CD4-positive, alpha-beta T cell treated with Interleukin-2 at 100 ng/mL for 4 hours (primary cell): ENCODE results near the gene BCAS1.

Experiments
- DNase-seq: peaks from one replicate; pipeline ENCODE4 v3.0.0-alpha.2; 2020; ENCODE audit warnings: low spot score

Gene BCAS1

DNA sequence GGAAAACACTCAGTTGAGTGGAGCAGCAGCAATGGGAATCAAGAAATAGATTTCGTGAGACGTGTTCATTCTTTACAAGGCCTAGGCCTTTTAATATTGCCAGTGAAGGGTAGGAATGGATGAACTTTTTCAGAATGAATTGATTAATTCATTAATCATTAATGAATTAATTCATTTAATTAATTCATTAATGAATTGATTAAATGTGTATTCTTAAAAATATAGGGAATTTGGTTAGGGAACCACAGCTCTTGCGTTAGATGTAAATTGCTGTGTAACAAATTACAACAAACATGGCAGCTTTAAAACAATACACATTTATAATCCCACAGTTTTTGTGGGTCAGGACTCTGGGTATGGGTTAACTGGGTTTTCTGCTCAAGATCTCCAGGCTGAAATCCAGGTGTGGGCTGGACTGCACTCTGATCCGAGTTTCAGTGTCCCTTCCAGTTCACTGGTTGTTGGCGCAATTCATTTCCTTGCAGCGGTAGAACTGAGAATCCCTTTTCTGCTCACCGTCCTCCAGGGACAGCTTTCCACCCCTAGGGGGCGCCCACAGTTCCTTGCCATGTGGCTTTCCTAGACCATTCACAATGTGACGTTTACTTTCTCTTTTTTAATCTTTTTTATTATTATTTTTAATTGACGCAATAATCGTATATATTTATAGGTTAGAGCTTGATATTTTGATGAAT is 32.8 kb upstream of the BCAS1 start:
- peak; percentile 69 for DNase-seq

DNA sequence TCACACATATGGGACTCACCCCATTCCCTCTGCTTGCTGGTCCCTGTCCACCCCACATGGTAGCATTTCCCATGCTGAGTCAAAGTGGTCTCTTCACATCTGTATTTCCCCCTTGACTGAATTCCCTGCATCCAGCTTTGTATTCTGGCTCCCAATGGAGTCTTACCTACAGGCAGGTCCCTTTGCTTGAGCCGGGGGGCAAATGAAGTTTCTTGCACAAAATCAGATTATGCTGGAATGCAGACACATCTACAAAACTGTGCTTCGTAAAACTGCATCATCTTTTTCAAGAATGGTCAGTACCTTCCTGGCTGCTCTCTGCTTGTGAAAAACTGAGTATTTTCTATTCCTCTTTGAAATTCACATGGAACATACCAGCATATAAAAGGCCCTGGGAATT is 32.1 kb upstream of the BCAS1 start:
- DNase-seq, result no peak

DNA sequence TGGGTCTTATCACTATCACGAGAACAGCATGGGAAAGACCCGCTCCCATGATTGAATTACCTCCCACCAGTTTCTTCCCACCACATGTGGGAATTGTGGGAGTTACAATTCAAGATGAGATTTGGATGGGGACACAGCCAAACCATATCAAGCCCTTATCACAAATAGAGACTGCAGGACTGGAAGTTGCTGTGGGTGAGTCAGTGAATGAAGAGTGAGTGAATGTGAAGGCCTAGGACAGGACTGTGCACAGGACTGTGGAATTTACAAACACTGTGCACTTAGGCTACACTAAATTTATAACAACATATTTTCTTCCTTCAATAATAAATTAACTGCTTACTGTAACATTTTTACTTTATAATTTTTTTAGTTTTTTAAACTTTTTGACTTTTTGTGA is 30.2 kb upstream of the BCAS1 start:
- DNase-seq, result no peak

DNA sequence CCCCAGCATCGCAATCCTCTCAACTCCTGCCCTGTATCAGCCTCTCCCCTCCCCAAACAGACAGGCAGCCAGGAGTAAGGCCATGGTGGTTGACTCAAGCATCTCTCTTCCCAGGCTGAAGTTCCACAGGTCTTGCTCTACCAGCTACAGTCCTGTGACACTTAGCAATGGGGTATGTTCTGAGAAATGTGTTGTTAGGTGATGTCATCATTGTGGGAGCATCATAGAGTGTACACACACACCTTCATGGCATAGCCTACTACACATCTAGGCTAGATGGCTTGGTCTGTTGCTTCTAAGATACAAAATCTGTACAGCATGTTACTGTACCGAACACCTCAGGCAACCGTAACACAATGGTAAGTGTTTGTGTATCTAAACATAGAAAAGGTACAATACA is 29.5 kb upstream of the BCAS1 start:
- DNase-seq, result no peak

DNA sequence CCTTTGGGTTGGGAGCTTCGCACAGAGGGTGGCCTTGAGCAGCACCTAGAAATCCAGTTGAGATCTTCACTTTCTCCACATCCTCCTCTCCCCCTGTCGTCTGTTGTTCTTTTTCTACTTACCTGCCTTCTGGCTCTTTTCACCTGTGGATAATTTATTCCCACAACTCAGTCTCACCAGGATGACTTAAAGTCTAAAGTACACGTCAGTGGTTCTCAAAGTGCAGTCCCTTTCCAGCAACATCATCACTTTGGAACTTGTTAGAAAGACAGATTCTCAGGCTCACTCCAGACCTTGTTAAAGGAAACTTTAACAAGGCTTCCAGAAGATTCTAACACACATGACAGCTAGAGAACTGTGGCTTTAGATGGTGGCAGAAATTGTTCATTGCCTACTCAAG is 27.7 kb upstream of the BCAS1 start:
- no peak for DNase-seq

DNA sequence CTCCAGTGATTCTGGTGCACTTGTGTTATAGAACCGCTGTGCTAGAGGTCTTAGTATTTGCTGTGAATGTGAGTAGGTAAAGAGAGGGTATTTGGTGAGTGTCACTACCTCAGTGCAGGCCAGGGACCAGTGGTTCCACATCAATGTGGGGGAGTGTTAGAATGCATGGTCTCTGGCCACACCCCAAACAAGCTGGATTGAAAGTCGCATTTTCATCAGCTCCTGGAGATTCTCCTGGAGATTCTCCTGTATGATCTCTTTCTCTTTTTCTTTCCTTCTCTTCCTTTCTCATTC is 26.8 kb upstream of the BCAS1 start:
- no peak for DNase-seq

DNA sequence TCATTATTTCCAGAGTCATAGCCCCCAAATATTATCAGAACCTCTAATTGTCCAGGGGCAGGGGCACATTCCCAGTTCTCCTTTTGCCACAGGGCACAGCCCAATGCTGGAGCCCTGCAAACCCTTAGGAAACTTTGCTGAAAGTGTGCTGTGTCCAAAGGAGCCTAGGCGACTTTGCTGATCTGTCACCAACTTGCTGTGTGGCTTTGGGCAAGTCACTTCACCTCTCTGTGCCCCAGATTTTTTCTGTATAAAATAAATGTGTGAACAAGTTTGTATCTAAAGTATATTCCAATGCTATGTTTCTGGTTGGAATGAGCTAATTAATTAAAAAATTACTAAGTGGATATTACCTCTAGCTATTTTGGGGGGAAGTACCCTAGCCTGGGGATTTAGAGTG is 25.4 kb upstream of the BCAS1 start:
- no peak for DNase-seq

DNA sequence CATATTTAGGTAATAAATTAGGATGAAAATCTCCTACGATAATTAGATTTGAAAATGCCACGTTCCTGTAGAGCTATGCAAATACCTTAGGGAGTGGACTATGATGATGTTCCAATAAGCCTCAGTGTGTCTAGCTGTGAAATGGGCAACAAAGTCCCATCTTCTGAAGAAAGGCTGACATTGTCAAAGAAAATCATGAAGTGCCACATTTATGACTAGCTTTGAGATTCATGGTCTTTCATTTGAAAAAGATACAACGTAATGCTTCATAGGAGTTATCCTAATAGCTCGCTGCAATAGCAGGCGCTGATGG is 23.8 kb upstream of the BCAS1 start:
- no peak for DNase-seq

DNA sequence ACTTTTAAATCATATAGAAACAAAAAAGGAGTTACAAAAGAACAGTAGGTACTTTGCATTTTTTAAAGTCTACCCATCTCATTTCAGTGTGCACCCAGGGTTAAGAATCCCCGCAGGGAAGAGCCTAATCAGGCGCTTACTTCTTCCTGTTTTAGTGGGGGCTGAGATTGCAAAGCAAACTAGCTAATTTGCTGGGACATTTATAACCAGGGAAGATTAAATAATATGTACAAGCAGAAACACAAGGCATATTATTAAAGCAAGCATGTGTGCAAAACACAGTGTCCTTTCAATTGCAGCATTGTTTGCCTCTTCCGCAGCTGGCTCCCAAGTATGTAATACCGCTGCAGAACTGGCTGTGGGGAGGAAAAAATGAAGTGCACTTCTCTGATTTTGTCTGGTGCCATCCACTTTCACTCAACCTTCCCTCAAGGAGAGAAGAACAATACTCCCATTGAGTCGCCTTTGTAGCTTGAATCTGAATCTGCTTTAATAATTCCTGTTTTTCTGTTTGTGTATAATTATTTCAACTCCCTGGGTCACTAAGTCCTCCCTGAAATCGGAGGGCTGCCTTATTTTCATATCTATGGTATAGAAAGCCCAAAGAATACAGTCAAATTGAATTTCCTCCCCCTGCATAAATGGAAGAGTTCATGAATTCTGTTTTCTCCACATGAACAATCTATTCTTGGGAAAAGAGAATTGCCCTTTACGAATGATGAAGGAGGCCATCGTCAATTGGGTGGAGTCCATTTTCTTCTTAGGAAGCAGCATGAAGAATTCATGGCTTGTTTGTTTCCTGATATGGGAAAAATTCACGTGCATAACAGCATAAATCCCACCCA is 23.3 kb upstream of the BCAS1 start:
- no peak for DNase-seq

DNA sequence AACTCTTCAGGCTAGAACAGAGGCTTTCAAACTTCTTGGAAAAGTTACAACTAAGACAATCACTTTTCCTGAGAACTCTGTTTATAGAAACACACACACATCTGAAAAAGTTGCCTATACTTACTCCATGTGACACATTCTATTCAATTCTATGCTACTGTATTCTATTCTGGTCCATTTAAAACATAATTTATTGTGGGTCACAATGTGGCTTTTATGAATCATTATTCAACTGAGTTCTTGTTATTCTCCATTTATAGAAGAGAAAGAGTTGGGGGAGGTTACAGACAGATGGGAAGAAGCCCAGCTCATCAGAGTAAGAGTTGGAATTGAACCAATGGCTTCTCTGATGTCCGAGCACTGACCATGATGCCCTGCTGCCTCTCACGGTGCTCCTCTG is 21.6 kb upstream of the BCAS1 start:
- no peak for DNase-seq

DNA sequence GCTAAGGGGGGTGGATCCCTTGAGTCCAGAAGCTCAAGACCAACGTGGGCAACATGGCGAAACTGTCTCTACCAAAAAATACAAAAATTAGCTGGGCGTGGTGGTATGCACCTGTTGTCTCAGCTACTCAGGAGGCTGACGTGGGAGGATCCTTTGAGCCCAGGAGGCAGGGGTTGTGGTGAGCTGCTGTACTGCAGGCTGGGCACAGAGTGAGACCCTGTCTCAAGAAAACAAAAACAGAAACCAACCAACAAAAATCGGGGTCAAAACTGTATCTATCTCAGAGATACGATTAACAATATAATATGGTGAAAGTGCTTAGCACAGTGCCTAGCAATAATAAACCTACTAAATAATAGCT is 20.7 kb upstream of the BCAS1 start:
- no peak for DNase-seq

DNA sequence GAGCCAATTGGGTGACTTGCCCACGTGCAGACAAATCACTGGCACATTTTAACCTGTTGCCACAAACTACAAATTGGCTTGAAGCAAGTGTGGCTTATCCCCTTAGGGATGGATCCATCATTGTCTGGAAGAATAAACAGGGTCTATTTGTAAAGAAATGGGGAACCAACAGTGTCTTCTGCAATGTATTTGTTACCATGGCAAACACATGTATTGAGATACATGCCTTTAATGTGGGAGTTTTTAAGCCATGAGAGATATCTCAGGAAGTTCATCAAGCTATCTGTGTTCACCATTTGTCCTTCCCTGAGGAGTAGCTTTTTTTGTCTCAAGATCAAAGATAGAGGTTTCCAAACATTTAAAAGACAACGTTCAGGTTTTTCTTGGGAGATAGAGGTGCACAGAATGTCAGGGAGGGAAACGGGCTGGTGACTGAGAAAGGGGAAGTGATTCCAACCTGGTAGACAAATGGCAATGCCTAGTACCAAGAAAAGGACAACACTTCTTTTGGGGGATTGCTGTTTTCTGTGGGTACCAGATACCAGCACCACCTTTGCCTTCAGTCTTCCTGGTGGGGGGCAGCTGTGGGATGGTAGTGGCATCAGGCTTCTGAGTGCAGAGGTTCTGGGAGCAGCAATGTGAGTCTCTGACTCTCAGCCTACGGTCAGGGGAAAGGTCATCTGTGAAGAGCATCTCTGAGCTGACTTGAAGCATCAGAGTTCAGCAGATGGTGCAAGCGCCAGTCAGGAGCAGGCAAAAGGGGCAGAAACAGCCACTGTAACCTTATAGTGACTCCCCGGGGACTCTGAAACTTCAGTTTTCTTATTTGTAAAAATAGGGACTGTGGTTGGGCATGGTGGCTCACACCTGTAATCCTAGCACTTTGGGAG is 20.1 kb upstream of the BCAS1 start:
- no peak for DNase-seq

DNA sequence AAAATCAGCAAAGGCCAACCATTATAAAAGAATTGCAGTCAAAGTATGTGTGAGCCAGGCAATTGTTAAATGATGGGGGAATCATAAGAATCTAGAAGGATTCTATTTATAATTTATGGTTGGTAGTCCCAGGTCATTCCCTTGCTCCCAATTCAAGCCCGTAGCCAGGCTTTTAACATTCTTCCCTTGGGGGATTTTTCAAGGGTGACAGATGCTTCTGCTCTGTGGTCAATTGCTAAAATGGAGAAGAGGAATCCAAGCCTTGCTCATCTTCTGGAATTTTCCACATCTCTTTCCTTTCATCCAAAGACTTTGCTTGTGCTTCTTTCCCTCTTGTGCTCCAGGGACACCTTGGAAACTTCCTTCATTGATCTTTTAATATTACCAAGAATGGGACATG is 18.0 kb upstream of the BCAS1 start:
- no peak for DNase-seq

DNA sequence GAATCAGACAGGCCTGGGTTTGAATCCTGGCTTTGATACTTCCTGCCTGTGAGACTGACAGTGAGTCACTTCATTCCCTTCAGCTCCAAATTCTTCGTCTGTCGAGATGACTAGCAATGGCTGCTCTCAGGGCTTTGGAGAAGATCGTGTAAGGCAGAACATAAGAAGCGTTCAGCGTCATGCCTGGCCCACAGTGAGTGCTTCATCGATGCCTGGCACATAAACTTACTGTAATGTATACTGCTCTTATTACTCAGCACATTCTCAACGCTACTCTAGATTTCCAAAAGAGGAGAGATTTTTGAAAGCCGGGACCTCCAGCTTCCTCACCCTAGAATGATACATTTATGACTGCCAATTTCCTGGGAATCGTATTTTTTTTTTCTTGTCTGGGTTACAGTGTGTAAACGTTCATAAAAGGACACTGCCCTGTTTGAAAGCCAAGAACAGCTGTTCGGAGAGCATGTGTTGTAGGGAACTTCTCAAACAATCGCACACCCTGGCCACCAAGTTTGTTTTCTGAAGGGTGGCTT is 16.2 kb upstream of the BCAS1 start:
- no peak for DNase-seq

DNA sequence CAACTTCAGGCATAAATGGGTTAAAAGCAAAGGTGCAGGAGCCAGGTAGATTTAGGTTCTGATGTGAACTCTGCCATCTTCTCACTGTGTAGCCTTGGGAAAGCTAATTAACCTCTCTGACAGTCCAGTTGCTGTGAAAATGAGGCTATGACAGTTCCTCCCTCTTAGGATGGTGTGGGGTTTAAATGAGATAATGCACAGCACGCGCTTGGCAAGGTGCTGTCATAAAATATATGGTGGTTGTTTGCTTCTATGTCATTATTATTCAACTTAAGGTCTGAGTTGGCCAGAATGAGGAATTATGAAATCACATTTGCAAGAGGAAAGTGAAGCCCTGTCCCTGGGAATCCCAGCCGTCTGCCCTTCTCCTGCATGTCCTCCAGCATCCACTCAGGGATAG is 15.5 kb upstream of the BCAS1 start:
- DNase-seq, result no peak

DNA sequence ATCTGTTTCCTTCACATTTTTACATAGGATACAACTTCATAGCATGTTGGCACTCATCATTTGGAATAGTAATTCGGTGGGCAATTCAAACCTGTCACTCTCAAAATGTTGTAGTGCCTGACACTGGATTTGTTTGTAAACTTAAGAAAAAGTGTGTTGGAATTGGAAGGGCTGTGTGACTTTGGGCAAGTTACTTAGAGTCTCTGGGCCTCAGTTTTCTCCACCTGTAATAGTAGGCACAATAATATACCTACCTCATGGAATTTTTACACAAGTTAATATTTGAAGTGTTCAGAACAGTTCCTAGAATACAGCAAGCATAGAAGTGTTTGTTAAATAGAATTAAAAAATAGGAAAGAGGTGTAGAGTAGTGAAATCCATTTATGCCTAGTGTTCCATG is 15.0 kb upstream of the BCAS1 start:
- no peak for DNase-seq

DNA sequence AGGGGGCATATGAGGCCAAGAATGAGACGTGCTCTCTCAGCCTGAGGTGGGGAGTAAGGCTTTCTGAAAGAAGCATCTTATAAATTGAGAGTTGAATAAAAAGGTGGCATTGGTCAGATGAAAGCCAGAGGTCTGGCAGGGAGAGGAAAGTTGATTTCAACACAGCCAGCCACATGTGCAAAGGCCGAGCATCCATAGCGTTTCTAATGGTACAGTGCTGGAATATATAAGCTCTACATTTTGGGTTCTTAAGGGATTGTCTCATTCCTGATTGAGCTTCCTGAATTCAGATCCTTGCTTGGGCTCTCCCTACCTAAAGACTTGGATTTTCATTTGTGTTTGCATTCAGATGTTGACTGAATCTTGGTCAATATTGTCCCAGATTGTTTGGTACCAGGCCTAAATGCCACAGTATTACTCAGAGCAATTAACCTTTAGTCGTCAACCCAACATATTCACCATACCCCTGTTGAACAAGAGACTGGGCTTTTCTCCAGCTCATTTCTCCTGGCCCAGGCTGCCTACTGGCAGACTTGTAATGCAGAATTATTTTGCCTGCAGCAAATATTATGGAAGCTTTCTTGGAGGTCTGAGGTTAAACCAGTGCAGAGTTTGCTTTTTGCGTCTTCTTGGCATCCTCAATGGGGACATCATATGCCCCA is 14.5 kb upstream of the BCAS1 start:
- no peak for DNase-seq

DNA sequence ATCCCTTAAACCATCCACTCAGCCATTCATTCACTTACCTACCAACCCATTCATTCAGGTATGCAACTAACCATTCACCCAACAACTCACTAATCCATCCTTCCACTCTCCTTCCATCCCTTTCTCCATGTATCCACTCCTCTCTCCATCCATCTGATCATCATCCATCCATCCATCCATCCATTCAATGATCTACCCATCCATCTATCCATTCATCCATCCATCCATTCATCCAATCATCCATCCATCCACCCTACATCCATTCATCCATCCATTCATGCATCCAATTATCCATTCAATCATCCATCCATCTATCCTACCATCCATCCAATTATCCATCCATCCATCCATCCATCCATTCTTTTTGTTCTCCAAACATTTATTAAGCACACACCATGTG is 13.8 kb upstream of the BCAS1 start:
- no peak for DNase-seq

DNA sequence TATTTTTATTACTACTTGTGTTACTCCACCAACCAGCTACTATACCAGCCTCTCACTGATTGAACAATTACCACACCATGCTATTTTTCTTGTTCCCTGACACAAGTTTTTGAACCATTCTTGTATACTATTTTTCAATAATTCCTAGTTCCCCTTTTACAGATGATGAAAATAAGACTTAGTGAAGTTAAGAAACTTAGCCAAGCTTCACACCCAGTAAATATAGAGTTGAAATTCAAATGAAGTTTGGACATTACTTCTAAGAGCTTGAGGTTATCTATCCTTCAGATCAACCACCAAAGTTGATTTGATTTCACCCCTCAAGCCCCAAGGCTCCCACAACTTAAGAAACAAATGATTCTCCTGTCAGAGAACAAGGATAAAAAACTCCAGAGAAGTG is 13.1 kb upstream of the BCAS1 start:
- DNase-seq, result no peak

DNA sequence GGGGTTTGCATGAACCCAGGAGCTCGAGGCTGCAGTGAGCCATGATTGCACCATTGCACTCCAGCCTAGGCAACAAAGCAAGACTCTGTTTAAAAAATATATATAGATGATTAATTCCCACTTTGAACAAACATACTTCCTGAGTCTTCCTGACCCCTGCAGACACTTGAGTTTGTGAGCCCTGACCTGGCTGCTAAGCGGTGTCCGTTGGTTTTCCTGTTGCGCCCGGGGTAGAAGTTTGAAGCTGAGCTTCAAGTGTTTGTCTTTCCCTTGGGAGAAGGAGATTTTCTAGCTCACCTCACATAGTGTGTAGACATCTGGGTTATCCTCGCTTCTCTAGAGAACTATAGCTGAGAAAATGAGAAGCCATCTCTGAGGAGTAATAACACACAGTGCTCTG is 11.7 kb upstream of the BCAS1 start:
- DNase-seq, result no peak

DNA sequence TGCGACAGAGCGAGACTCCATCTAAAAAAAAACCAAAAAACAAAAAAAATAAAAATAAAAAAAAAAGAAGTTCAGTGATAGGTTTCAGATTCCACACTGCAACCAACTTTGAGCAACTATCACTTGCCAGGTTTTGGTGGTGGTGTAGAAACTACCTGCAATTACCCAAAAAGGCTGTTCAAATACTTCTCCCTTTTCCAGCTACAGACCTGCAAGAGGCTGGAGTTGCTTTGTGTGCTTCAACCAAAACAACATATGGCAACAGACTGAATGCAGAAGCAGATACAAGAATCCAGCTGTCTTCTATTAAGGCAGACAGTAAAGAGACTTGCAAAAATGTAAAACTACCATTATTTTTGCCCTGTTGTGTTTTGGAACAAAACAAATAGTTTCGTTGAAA is 9.3 kb upstream of the BCAS1 start:
- DNase-seq, result no peak

DNA sequence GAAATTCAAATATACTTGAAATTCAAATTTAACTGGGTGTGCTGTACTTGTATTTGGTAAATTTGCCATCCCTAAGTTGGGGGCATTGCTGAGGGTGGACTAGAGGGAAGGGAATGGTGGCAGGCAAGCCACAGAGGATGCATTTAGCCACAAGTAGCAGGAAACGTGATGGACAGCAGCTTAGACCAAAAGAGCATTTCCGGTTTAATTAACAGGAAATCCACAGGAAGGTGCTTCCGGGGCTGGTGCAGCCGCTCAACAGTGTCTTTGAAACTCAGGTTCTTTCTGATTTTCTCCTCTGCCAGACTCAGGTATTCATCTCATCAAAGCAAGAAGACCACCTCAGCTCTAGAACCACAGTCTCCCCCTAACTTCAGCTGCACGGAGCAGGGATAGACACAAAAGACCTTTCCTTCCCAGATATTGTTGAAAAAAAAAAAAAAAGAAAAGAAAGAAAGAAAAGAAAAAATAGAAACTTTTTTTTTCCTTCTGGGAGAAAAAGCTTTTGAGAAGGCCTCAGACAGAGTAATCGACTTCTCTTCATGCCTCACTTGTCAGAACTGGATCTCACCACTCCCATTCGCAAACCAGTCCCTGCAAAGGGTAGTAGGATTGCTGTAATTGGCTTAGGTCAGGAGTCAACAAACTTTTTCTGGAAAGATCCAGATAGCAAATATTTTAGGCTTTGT is 8.0 kb upstream of the BCAS1 start:
- DNase-seq, result peak; percentile 25
